Mesendoderm (in vitro differentiated cells): ENCODE results near the gene PGM2.

Experiments
- DNase-seq: peaks from one replicate; pipeline ENCODE4 v3.0.0; 2013
- H2AK5ac ChIP-seq: 2 replicates; pipeline ENCODE4 v1.6.1; 2013; ENCODE audit warnings: low read length, inconsistent platforms
- H2BK120ac ChIP-seq: 2 replicates; pipeline ENCODE4 v1.6.1; 2013; ENCODE audit warnings: low read depth, mild to moderate bottlenecking, low read length, moderate library complexity, mixed read lengths
- H2BK15ac ChIP-seq: replicated peaks from 2 replicates; pipeline ENCODE4 v1.6.1; 2013; ENCODE audit warnings: low read depth, mild to moderate bottlenecking, moderate library complexity
- H2BK5ac ChIP-seq: 2 replicates; pipeline ENCODE4 v1.6.1; 2013; ENCODE audit warnings: low read length, inconsistent platforms
- H3K18ac ChIP-seq: 2 replicates; pipeline ENCODE4 v1.6.1; 2013; ENCODE audit warnings: mild to moderate bottlenecking, low read length, mixed read lengths
- H3K23ac ChIP-seq: one replicate; pipeline ENCODE4 v1.6.1; 2013; ENCODE audit warnings: low read length
- H3K27ac ChIP-seq: 2 replicates; pipeline ENCODE4 v1.5.1; 2013; ENCODE audit warnings: low read depth, mild to moderate bottlenecking, inconsistent platforms, low read length, moderate library complexity
- H3K27me3 ChIP-seq: 2 replicates; pipeline ENCODE4 v1.6.1; 2013; ENCODE audit warnings: low read length, control low read depth, mild to moderate bottlenecking, inconsistent platforms; ENCODE audit not compliant: insufficient read depth, poor library complexity
- H3K36me3 ChIP-seq: 2 replicates; pipeline ENCODE4 v1.6.1; 2013; ENCODE audit warnings: low read length, inconsistent platforms; ENCODE audit not compliant: control insufficient read depth, insufficient read depth
- H3K4ac ChIP-seq: one replicate; pipeline ENCODE4 v1.6.1; 2013; ENCODE audit warnings: low read depth, mild to moderate bottlenecking, low read length, moderate library complexity
- H3K4me1 ChIP-seq: 2 replicates; pipeline ENCODE4 v1.6.1; 2013; ENCODE audit warnings: low read depth, low read length, inconsistent platforms; ENCODE audit not compliant: control insufficient read depth
- H3K4me2 ChIP-seq: 2 replicates; pipeline ENCODE4 v1.6.1; 2013; ENCODE audit warnings: low read length
- H3K4me3 ChIP-seq: 2 replicates; pipeline ENCODE4 v1.5.1; 2013; ENCODE audit warnings: mild to moderate bottlenecking, low read length
- H3K56ac ChIP-seq: one replicate; pipeline ENCODE4 v1.6.1; 2013; ENCODE audit warnings: low read length
- H3K79me1 ChIP-seq: 2 replicates; pipeline ENCODE4 v1.6.1; 2013; ENCODE audit warnings: low read length, inconsistent platforms
- H3K79me2 ChIP-seq: 2 replicates; pipeline ENCODE4 v1.6.1; 2013; ENCODE audit warnings: mild to moderate bottlenecking, low read length; ENCODE audit not compliant: control insufficient read depth, insufficient read depth
- H3K9ac ChIP-seq: 2 replicates; pipeline ENCODE4 v1.6.1; 2013; ENCODE audit warnings: low read length, inconsistent platforms
- H4K5ac ChIP-seq: one replicate; pipeline ENCODE4 v1.6.1; 2013; ENCODE audit warnings: low read length
- H4K8ac ChIP-seq: one replicate; pipeline ENCODE4 v1.6.1; 2013; ENCODE audit warnings: low read depth, mild to moderate bottlenecking, control low read depth, low read length, moderate library complexity
- WGBS: extraction: QIAGEN DNeasy Blood & Tissue Kit; methylation state at CpG from one replicate; pipeline ENCODE4 v1.1.7; 2013; ENCODE audit warnings: low lambda C conversion rate, missing lambda C conversion rate; ENCODE audit not compliant: insufficient coverage; ENCODE audit errors: extremely low coverage; 5-methylcytosine and 5-hydroxymethylcytosine counted together

Gene PGM2

DNA sequence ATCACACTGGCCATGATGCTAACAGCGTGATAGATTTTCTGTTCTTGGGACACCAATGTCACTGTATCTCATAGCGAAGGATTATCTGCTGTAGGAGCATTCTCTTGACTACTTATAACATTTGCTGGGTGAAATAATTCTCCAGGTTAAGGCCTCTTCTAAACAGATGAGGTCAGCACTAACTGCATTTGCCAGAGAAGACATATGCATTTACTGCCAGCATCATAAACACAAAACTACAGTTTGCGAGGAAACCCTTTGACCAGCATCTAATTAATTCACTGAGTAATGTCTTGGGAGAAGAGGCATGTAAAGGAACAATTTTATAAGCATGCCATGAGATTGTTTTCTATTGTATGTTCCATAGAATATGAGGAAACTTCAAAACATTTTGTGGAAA is 78.3 kb downstream of the PGM2 start:
- no peak overlapping the region for H3K4ac ChIP-seq
- H4K5ac ChIP-seq = no peak overlapping the region
- H3K4me1 ChIP-seq = no peaks in the 10 kb centered on the region
- H3K79me2 ChIP-seq = no peaks in the 10 kb centered on the region
- no peak overlapping the region for H3K27ac ChIP-seq
- no CpG with 5 or more reads among the region's 3 CpGs for WGBS
- H3K36me3 ChIP-seq = no peaks in the 10 kb centered on the region
- no peak overlapping the region for H3K9ac ChIP-seq
- no peak overlapping the region for H2BK5ac ChIP-seq
- no peak for DNase-seq
- H3K23ac ChIP-seq = no peak overlapping the region
- no peak overlapping the region for H2BK15ac ChIP-seq
- H3K27me3 ChIP-seq = no peaks in the 10 kb centered on the region
- H2AK5ac ChIP-seq = no peak overlapping the region
- no peak overlapping the region for H2BK120ac ChIP-seq
- H3K18ac ChIP-seq = no peak overlapping the region
- no peaks in the 10 kb centered on the region for H3K79me1 ChIP-seq
- no peak overlapping the region for H3K4me3 ChIP-seq
- no peak overlapping the region for H3K4me2 ChIP-seq
- no peak overlapping the region for H4K8ac ChIP-seq
- no peak overlapping the region for H3K56ac ChIP-seq

DNA sequence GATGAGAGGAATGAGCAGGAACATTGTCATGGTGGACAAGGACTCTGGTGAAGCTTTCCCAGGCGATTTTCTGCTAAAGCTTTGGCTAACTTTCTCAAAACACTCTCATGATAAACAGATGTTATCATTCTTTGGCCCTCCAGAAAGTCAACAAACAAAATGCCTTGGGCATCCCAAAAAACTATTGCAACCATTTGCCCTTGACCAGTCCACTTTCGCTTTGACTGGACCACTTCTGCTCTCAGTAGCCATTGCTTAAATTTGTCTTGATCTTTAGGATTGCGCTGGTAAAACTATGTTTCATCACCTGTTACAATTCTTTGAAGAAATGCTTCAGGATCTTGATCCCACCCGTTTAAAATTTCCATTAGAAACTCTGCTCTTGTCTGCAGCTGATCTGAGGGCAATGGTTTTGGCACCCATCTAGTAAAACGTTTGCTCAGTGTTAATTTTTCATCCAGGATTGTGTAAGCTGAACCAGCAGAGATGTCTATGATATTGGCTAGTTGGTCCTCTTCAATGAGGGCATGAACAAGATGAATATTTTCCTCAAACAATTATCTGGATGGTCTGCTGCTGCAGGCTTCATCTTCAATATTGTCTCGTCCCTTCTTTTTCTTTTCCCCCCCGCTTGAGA is 79.2 kb downstream of the PGM2 start:
- Histone ChIP-seq H3K9ac (no peak overlapping the region), H3K56ac (no peak overlapping the region), H2AK5ac (no peak overlapping the region), H3K27me3 (no peaks in the 10 kb centered on the region), H4K5ac (no peak overlapping the region), H3K36me3 (no peaks in the 10 kb centered on the region), H3K79me1 (no peaks in the 10 kb centered on the region), H3K4ac (no peak overlapping the region), H4K8ac (no peak overlapping the region), H3K79me2 (no peaks in the 10 kb centered on the region), H3K4me1 (no peaks in the 10 kb centered on the region), H2BK5ac (no peak overlapping the region), H2BK120ac (no peak overlapping the region), H3K23ac (no peak overlapping the region), H3K27ac (no peak overlapping the region), H3K4me2 (no peak overlapping the region), H3K18ac (no peak overlapping the region), H2BK15ac (no peak overlapping the region), H3K4me3 (no peak overlapping the region)
- WGBS = no CpG with 5 or more reads among the region's 7 CpGs
- no peak for DNase-seq

DNA sequence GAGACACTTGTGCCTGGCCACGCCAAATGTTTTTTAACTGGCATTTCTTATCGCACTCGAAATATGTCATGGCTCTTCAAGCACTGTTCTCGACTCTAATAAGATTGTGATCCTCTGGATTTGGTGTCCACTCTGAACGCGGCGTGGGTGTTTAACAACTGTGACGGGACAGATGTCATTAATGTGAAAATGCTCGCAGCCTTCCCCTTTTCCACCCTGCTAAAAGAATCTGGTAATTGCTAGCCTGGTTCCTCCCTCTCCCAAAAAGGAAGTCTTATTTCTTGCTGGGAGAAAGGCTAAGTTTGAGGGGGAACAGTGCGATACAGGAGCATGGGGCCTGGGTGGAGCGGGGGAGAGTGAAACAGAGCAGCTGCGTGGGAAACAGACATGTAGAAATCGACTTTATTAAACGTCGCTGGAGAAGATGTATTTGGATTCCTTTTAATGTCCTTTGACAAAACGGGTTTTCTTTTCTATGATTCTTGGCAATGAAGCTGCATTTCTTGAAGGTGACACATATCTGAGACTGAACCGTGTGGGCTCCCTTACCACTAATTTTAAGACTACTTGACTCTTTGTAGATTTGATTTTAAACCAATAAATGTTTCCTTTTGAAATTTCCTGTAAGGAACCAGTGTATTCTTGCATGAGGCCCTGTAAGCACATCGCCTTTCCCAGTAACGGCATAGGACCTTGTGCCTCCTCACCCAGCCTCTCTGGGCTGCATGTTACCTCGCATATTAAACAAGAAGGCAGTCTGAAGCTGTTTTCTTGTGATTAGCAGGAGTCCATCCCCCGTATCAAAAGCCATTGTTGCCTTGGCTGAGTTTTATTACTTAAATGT is 82.2 kb downstream of the PGM2 start:
- Histone ChIP-seq H3K79me1 (no peaks in the 10 kb centered on the region), H2BK15ac (no peak overlapping the region), H3K9ac (no peak overlapping the region), H3K27ac (no peak overlapping the region), H4K5ac (no peak overlapping the region), H2BK120ac (no peak overlapping the region), H3K56ac (no peak overlapping the region), H3K4me3 (no peak overlapping the region), H3K36me3 (no peaks in the 10 kb centered on the region), H4K8ac (no peak overlapping the region), H3K23ac (no peak overlapping the region), H2AK5ac (no peak overlapping the region), H2BK5ac (no peak overlapping the region), H3K4me2 (no peak overlapping the region), H3K79me2 (no peaks in the 10 kb centered on the region), H3K4me1 (no peaks in the 10 kb centered on the region), H3K4ac (no peak overlapping the region), H3K27me3 (no peaks in the 10 kb centered on the region), H3K18ac (no peak overlapping the region)
- no peak for DNase-seq
- no CpG with 5 or more reads among the region's 21 CpGs for WGBS

DNA sequence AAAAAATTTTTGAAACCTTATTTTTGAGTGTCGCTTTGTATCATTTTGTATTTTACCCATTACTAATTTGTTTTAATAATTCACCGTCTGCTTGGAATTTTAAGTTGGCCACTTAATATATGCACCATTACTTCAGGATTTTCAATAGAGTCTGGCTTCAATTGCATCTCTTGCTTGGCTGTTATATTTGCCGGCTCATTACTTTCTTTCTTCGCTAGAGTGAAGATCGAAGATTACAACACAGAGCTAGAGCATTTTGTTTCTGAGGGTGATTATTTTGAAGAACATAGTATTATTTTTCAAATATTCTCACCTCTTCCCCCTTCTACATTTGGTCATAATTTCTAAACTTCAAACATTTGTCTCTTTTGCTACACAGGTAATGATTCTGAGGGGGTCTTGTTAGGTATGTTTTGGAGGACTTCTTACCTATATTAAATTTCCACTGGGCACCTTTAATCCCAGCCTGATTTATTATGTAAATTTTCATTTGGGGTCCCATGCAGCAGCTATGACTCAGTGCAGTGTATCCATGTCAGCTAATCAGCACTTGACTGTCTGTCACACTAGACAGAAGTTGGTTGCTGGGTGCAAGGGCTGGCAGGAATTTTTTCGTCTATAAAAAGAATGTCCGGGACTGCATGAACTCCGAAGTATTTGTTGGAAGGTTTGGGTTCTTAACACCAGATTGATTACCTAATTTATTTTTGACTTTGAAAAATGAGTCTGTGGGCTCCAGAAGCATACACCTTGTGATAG is 83.0 kb downstream of the PGM2 start:
- Histone ChIP-seq H3K9ac (no peak overlapping the region), H2BK120ac (no peak overlapping the region), H2BK5ac (no peak overlapping the region), H4K8ac (no peak overlapping the region), H3K23ac (no peak overlapping the region), H3K4ac (no peak overlapping the region), H3K4me2 (no peak overlapping the region), H3K27ac (no peak overlapping the region), H3K4me1 (no peaks in the 10 kb centered on the region), H3K18ac (no peak overlapping the region), H3K4me3 (no peak overlapping the region), H4K5ac (no peak overlapping the region), H2AK5ac (no peak overlapping the region), H3K79me2 (no peaks in the 10 kb centered on the region), H3K36me3 (no peaks in the 10 kb centered on the region), H3K56ac (no peak overlapping the region), H3K79me1 (no peaks in the 10 kb centered on the region), H2BK15ac (no peak overlapping the region), H3K27me3 (no peaks in the 10 kb centered on the region)
- DNase-seq = no peak
- WGBS = no CpG with 5 or more reads among the region's 8 CpGs

DNA sequence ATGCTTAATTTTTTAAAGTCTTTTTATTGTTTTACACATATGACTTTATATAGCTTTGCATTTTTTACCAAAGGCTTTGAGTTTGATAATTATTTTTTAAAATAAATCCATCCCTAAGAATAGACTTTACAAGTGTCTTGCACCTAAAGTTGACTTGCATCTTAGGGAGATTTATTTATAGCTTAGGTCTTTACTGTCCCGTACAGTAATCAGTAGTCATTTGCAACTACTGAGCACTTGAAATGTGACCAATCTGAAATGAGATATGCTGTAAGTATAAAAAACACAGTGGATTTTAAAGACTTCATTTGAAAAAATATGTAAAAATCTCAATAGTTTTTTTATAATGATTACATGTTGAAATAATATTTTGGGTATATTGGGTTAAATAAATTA is 83.6 kb downstream of the PGM2 start:
- H3K23ac ChIP-seq = no peak overlapping the region
- no peak overlapping the region for H3K9ac ChIP-seq
- no peaks in the 10 kb centered on the region for H3K27me3 ChIP-seq
- no peaks in the 10 kb centered on the region for H3K36me3 ChIP-seq
- no peak overlapping the region for H4K5ac ChIP-seq
- H3K18ac ChIP-seq = no peak overlapping the region
- no peak overlapping the region for H2BK120ac ChIP-seq
- H3K27ac ChIP-seq = no peak overlapping the region
- no peak overlapping the region for H3K56ac ChIP-seq
- no peak overlapping the region for H2BK15ac ChIP-seq
- H3K4ac ChIP-seq = no peak overlapping the region
- H3K4me2 ChIP-seq = no peak overlapping the region
- no peak overlapping the region for H4K8ac ChIP-seq
- H2AK5ac ChIP-seq = no peak overlapping the region
- H2BK5ac ChIP-seq = no peak overlapping the region
- H3K4me1 ChIP-seq = no peaks in the 10 kb centered on the region
- H3K79me1 ChIP-seq = no peaks in the 10 kb centered on the region
- no peak overlapping the region for H3K4me3 ChIP-seq
- H3K79me2 ChIP-seq = no peaks in the 10 kb centered on the region
- WGBS = no CpG with 5 or more reads among the region's 1 CpG
- no peak for DNase-seq
